RKO (cell line): ENCODE data around the gene HNRNPA1L2.
"Not testable (repeated sequence)": the region's sequence is repeated elsewhere in the genome, so short reads cannot be mapped to it uniquely, and the experiment has no call there.

Experiments
- DNase-seq: peaks from one replicate; pipeline ENCODE4 v3.0.0-alpha.2; 2016; ENCODE audit warnings: low spot score

The HNRNPA1L2 gene

GRCh38 chr13:52642131-52642530 lies at the start of gene HNRNPA1L2:
Gene HNRNPA1L2, plus strand, starts transcription at chr13:52642431. Its CDS starts 62 bp downstream, at chr13:52642493.
- DNase-seq: no peak

- not testable (repeated sequence) for DNase-seq
Observed at GRCh38 chr13:52593175-52593574, 49.1 kb upstream of the HNRNPA1L2 start.

GRCh38 chr13:52593812-52594211 lies 48.4 kb upstream of the HNRNPA1L2 start:
- not testable (repeated sequence) for DNase-seq

- DNase-seq: not testable (repeated sequence)
Observed at GRCh38 chr13:52594295-52594694, 47.9 kb upstream of the HNRNPA1L2 start.

- DNase-seq: no peak
Observed at GRCh38 chr13:52597676-52598075, 44.6 kb upstream of the HNRNPA1L2 start.

GRCh38 chr13:52599037-52599847 lies 43.0 kb upstream of the HNRNPA1L2 start:
- DNase-seq: peak; percentile 47

GRCh38 chr13:52599848-52600603 lies 42.2 kb upstream of the HNRNPA1L2 start:
- peak; percentile 28 for DNase-seq

- DNase-seq: no peak
Observed at GRCh38 chr13:52600666-52601065, 41.6 kb upstream of the HNRNPA1L2 start.

- not testable (repeated sequence) for DNase-seq
Observed at GRCh38 chr13:52603316-52603715, 38.9 kb upstream of the HNRNPA1L2 start.

- DNase-seq: not testable (repeated sequence)
Observed at GRCh38 chr13:52606126-52606525, 36.1 kb upstream of the HNRNPA1L2 start.

GRCh38 chr13:52606795-52607194 lies 35.4 kb upstream of the HNRNPA1L2 start:
- not testable (repeated sequence) for DNase-seq

- not testable (repeated sequence) for DNase-seq
Observed at GRCh38 chr13:52608184-52608583, 34.0 kb upstream of the HNRNPA1L2 start.

GRCh38 chr13:52609013-52609606 lies 33.1 kb upstream of the HNRNPA1L2 start:
- peak; percentile 61 for DNase-seq

- DNase-seq: not testable (repeated sequence)
Observed at GRCh38 chr13:52610158-52610557, 32.1 kb upstream of the HNRNPA1L2 start.

GRCh38 chr13:52615134-52615801 lies 27.0 kb upstream of the HNRNPA1L2 start:
- no peak for DNase-seq

- DNase-seq: peak; percentile 49
Observed at GRCh38 chr13:52615812-52616211, 26.4 kb upstream of the HNRNPA1L2 start.

- DNase-seq: peak; percentile 92
Observed at GRCh38 chr13:52617070-52618060, 24.9 kb upstream of the HNRNPA1L2 start.

GRCh38 chr13:52631083-52631690 lies 11.0 kb upstream of the HNRNPA1L2 start:
- not testable (repeated sequence) for DNase-seq

GRCh38 chr13:52638666-52639328 lies 3.4 kb upstream of the HNRNPA1L2 start:
- DNase-seq: no peak

- DNase-seq: no peak
Observed at GRCh38 chr13:52644108-52644507, 1.9 kb downstream of the HNRNPA1L2 start.
